ENCODE data around the gene RNU5B-1. TPM values are rescaled to one million over a fixed set of nuclear protein-coding genes. Genes with fewer than 3 reads are reported as not detected.
A peak's percentile ranks its signal among the peaks of the same experiment; 100 is the strongest.

The RNU5B-1 gene
- total RNA-seq, 1 donor from 2014 or later, result under 0.01 TPM

DNA sequence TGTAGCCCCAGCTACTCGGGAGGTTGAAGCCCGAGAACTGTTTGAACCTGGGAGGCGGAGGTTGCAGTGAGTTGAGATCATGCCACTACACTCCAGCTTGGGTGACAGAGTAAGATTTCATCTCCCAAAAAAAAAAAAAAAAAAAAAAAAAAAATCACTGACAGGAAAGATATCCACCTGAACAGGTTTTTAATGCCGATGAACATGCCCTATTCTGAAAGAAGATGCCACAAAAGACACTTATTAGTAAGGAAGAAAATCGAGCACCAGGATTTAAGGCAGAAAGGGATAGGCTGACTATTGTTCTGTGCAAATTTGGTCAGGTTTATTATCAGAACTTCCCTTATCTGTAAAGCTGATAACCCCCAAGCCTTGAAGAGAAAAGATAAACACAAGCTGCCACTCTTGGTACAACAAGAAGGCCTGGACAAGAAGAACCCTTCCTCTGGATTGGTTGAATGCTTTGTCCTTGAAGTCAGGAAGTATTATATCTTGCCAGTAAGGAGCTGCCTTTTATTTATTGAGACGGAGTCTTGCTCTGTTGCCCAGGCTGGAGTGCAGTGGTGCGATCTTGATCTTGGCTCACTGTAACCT lies 15.1 kb upstream of the RNU5B-1 start:
- no peak for DNase-seq

DNA sequence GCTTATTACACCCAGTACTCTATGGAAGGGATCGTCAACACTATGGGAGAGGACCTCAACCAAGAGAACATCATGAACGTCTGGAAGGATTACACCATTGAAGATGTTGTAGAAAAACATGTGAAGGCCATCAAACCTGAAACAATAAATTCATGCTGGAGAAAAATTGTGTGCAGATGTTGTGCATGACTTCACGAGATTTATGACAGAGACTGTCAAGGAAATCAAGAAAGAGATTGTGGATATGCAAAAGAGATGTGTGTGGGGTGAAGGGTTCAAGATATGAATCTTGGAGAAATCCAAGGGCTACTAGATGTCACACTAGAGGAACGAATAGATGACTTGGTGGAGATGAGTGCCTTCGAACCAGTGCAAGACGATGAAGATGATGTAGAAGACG lies 14.2 kb upstream of the RNU5B-1 start:
- no peak for DNase-seq

DNA sequence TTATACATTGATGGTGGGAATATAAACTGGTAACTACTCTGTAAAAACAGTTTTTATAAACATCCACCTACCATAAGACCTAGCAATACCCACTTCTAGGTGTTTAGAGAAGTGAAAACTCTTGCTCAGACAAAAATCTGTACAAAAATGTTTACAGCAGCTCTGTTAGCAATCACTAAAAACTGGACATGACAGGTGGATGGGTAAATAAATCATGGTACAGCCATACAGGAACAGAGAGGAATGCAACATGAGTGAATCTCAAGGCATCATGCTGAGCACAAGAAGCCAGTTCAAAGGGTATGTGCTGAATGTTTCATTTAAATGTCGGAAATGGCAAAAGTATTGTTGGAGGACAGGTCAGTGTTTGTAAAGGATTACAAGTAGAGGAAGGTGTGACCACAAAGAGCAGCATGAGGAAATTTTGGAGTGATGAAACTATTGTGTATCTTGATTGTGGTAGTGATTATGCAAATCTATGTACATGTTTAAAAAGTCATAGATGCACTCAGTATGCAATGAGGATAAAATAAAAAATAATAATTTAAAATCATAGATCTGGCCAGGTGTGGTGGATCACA lies 11.4 kb upstream of the RNU5B-1 start:
- DNase-seq, result no peak

DNA sequence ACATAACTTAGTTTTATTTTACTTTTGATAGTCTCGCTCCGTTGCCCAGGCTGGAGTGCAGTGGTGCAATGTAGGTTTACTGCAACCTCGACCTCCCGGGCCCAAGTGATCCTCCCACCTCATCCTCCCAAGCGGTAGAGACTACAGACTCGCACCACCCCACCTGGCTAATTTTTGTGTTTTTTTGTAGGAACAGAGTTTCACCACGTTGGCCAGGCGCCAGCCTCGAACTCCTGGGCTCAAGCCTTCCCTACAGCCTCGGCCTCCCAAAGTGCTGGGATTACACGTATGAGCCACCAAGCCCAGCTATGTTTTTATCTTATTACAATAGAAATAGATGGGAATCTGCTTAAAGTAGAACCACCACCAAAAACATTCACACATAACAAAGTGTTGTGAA lies 5.7 kb upstream of the RNU5B-1 start:
- no peak for DNase-seq

DNA sequence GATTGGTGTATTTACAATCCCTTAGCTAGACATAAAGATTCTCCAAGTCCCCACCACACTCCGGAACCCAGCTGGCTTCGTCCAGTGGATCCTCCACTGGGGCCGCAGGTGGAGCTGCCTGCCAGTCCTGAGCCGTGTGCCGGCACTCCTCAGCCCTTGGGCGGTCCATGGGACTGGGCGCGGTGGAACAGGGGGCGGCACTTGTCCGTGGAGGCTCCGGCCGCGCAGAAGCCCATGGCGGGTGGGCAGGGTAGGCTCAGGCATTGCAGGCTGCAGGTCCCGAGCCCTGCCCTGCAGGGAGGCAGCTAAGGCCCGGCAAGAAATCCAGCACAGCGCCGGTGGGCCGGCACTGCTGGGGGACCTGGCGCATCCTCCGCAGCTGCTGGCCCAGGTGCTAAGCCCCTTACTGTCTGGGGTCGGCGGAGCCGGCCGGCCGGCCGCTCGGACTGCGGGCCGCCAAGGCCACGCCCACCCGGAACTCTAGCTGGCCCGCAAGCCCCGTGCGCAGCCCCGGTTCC lies 3.5 kb upstream of the RNU5B-1 start:
- DNase-seq, result no peak

DNA sequence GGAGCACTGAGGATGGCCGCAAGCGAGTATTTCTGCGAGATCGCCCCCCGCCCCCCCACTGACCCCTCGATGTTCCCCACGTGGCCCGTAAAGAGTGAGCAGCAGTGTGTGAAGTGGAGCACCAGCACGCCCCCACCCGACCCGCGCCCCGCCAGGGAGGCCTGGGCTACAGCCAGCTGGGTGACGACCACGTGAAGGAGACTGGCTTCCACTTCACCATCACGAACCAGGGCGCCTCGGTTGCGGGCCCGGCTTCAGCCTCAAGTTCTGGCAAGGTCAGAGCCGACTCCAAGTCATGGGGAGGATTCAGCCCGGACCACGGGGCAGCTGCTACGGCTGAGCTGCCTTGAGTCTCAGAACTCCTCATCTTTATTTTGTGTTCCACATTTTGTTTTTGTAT lies 2.4 kb upstream of the RNU5B-1 start:
- DNase-seq, result no peak

DNA sequence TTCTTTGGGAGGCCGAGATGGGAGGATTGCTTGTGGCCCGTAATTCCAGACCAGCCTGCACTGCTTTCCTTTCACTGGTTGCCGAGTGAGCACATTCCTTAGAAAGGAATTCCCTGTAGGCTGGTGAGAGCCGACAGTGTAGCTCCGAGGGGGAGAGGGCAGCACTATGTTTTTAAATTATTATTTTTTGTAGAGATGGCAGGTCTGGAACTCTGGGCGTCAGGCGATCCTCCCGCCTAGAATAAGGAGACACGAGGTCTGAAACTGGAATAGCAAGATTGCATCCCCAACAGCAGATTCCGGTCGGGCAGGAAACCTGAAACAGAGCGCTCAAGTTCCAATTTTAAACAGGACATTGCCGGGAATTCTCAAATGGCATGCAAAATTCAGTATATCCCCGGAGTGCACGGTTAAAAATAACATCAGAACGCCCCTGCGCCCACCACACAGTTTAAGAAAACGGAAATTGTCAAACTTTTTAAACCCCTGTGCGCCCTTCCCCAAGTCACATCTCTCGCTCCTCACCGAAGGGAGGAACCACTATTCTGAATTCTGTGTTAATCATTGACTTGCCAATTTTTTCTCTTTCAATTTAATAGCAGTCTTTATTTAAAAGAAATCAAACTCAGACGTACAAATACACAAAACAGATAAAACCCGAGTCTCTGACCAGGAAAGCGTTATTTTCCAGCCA lies 643 bp upstream of the RNU5B-1 start:
- DNase-seq, result peak; percentile 76

DNA sequence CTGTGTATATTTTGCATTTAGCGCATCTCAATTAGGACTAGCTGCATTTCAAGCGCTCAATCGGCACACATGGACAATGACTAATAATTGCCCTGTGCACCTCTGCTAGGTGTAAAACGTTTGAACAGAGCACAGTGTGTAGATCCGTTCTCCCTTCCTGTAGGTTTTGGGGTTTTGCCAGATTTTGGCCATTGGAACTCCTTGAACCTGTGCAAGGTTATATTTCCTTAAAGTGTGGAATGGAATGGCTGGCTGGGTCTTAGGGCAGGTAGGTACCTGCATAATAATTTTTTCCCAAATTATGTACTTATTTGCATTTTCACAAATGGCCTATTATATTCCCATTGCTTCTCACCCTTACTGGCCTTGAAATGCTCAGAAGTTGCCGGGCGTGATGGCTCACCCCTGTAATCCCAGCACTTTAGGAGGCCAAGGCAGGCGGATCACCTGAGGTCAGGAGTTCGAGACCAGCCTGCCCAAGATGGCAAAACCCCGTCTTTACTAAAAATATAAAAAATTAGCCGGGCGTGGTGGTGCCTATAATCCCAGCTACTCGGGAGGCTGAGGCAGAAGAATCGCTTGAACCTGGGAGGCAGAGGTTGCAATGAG lies 777 bp downstream of the RNU5B-1 start:
- peak; percentile 70 for DNase-seq

DNA sequence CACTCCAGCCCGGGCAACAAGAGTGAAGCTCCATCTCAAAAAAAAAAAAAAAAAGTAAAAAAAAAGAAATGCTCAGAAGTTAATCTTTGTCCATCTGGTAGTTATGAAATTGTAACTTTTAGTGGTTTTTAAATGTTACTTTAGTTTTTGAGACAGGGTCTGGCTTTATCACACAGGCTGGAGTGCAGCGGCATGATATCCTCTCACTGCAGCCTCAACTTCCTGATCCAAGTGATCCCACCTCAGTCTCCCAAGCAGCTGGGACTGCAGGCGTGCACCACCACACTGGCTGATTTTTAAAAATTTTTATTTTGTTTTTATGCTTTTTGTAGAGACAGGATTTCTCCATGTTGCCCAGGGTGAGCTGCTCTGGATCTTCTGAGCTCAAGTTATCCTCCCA lies 1.3 kb downstream of the RNU5B-1 start:
- DNase-seq, result no peak

DNA sequence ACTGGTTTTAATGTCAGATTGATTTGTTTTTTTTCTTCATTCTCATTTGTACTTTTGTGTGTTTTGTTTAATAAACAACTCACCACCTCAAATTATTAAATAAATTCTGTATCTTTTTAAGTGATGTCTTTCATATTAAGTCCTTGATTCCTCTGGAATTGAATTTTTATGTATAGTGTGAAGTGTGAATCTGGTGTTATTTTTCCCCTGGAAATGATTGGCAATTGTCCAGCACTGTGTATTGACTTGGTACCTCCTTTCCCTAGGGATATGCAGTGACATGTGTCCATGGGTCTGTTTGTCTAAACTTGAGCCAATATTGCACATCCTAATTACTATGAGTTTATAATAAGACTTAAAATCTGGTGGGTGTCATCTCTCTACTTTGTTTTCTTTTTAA lies 2.1 kb downstream of the RNU5B-1 start:
- DNase-seq, result no peak

DNA sequence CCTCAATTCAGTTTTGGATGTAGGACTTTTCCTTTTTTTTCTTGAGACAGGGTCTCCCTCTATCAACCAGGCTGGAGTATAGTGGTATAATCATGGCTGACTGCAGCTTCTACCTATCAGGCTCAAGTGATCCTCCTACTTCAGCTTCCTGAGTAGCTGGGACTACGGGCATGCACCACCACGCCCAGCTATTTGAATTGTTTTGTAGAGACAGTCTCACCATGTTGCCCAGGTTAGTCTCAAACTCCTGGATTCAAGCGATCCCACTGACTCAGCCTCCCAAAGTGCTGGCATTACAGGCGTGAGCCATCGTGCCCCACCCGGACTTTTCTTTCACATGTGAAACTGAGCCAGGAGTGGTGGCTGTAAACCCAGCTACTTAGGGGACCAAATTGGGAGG lies 3.5 kb downstream of the RNU5B-1 start:
- DNase-seq, result no peak

DNA sequence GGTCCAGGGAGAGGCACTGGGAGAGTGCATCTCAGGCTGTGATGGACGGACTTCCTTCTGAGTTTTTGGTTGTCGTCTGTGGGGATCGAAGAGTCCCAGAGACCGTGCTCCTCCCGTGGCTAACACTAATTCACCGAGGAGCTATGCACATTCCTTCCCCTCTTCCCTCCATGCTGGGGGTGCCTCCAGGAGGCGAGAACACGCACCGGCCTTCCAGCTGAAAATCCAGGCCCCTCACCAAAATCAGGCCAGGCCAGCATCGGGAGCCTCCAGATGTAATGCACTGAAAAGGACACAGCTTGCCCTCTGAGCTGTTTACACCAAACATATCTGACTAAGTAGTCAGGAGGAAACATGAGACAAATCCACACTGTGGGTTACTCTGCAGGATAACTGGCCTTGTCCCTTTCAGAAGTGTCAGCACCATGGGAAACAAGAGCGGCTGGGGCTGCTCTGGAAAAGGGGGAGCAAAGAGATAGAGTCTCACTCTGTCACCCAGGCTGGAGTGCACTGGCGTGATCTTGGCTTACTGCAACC lies 5.5 kb downstream of the RNU5B-1 start:
- DNase-seq, result no peak

DNA sequence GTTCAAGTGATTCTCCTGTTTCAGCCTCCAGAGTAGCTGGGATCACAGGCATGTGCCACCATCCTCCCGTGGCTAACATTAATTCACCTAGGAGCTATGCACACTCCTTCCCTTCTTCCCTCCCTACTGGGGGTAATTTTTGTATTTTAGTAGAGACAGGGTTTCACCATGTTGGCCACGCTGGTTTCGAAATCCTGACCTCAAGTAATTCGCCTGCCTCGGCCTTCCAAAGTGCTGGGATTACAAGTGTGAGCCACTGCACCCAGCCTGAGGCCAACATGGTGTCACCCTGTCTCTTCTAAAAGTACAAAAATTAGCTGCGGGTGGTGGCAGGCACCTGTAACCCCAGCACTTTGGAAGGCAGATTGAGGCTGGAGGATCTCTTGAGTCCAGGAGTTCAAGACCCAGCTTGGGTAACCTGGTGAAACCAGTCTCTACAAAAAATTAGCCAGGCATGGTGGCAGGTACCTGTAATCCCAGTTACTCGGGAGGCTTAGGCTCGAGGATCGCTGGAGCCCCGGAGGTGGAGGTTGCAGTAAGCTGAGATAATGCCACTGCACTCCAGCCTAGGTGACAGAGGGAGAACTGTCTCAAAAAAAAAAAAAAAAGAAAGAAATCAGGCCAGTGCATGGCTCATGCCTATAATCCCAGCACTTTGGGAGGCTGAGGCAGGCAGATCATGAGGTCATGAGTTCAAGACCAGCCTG lies 6.1 kb downstream of the RNU5B-1 start:
- DNase-seq, result no peak

DNA sequence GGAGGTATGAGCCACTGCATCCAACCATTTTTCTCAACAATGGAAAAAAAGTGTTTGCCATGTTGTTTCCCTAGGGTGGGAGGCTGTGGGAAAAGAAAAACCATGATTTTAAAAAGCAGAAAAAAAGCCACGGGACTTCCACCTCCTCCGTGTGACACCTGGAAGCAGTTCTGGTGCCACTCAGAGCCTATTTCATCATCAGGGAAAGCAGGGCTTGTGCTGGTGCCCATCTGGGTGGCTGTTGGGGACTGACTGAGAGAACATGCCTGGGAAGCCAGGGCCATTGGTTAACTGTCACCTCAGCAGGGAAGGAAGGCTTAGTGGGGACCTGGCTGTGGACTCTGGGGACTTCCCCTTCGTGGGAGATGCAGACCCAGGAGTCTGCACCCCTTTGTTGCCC lies 7.3 kb downstream of the RNU5B-1 start:
- DNase-seq, result no peak

DNA sequence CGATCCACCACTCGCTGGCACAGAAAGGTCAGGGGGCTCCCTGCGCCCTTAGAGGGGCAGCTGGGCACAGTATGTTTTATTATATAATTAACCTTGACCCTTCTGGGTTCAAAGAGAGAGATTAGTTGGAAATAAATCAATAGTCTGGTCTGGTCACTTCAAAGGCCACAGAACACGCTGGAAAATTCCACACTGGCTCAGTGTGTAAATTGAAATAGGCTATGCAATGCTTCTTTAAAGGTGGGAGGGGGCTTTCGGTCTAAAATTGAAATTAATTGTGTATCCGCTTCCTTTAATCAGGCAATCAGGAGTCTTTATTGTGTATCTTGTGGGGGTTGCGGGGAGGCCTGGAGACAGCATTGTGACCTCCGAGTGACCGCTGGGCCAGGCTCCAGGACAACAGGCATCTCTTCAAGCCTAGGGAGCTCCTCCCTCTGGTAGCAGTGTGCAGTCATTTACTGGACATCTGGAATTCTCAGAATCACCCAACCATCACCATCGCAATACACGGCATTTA lies 8.0 kb downstream of the RNU5B-1 start:
- no peak for DNase-seq

DNA sequence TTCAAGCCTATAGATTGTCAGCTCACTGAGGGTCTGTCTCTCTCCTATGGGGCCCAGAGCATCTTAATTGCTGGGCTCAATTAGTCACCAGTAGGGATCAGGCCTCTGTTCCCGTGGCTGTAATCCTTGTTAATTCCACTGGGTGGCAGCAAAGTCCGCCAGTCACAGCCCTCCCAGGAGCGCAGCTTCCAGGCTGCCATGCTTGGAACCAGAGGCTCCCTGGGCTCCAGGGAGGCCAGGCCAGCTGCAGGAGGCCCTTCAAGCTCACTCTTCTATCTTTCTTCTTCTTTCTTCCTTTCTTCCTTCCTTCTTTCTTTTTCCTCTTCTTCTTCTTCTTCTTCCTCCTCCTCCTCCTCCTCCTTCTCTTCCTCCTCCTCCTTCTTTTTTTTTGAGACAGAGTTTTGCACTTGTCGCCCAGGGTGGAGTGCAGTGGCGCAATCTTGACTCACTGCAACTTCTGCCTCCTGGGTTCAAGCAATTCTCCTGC lies 14.4 kb downstream of the RNU5B-1 start:
- peak; percentile 84 for DNase-seq

DNA sequence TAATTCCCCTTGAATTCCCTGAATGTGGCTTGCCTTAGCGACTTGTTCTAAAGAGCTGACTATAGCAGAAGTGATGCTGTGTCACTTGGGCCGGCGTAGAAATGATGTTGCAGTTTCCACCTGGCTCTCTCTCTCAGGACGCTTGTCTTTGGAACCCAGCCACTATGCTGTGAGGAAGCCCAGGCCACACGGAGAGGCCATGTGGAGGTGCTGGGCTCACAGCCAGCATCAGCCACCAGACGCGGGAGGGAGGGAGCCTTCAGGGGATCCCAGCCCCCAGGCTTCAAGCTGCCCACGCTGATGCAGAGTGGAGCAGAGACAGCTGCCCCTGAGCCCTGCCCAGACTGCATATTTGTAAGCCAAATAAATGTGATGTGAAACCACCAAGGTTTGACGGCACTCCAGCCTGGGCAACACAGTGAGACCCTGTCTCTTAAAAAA lies 18.6 kb downstream of the RNU5B-1 start:
- peak; percentile 53 for DNase-seq

DNA sequence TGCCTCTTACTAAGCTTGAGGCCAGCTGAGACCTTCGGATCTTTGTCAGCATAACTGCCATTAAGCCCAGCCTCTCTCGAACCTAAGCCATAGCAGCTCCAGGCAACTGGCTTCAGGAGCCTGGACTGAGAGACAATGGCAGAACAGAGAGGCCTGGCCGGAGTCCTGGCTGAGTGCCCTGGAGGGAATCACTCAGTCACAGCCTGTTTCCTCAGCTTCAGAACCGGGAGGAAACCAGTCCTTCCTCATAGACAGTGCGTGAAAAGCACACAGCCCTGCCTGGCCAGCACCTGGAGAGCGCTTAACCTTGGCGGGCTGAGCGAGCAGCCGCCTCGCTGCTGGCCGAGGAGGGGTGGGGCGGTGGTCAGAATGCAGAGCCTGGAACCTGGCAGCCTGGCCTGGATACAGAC lies 21.6 kb downstream of the RNU5B-1 start:
- DNase-seq, result no peak

DNA sequence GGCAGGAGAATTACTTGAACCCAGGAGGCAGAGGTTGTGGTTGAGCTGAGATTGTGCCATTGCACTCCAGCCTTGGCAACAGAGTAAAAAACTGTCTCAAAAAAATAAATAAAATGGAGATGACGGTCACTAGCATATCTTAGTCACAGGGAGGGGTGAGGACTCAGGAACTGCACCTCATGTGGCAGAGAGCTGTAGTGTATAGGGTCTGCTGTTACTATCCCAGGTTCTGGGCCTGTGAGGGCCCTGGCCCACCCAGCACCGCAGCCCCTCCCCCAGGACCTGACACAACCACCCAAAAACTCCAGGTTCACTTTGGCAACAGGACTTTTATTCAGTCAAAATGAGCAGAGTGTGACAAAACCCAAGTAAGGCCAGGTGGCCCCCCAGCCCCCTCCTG lies 22.3 kb downstream of the RNU5B-1 start:
- no peak for DNase-seq

DNA sequence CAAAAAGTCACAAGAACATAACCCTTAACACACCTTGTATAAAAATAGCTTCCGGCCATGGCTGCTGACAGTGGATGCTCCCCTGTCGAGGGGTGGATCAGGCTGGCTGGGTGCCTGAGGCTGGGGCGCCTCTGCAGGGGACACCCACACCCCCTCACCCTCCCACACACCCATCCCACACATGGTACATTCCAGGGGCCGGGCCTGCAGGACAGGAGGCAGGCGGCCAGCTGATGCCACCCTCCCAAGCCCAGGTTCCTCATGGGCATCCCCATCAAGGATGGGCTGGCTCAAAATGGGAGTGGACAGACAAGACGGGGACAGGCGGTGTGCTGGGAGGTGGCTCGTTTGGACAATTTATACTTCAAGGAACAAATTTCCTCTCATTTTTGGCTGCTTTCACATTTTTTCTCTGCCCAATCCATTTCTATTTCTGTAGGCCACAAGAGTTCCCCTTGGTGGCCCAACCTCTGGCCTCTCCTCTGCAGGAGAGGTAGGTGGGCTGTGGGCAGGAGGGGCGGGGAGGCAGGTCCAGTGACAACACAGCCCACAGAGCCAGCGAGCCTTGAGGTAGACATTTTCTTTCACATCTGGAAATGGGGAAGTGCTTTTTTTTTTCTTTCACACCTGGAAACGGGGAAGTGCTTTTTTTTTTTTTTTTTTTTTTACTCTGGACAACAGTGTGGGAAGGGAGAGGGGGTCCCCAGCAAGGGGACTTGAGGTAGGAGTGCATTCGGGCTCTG lies 23.3 kb downstream of the RNU5B-1 start:
- DNase-seq, result no peak

Data from skin of body (tissue), 2 donors.